ENCODE results near the gene NARF.
"Not testable (repeated sequence)": the region's sequence is repeated elsewhere in the genome, so short reads cannot be mapped to it uniquely, and the experiment has no call there.

DNA sequence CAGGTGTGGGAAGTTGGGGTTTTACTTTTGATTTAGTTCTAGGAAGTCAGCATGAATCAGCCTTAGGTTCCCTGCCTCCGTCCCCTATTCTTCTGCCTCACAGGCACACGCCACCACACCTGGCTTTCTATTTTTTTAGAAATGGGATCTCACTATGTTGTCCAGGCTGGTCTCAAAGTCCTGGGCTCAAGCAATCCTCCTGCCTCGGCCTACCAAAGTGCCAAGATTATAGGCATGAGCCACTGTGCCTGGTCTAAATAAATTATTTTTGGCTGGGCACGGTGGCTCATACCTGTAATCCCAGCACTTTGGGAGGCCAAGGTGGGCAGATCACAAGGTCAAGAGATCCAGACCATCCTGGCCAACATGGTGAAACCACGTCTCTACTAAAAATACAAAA lies 53.1 kb downstream of the NARF start:
- TF ChIP-seq, protein P1, sequence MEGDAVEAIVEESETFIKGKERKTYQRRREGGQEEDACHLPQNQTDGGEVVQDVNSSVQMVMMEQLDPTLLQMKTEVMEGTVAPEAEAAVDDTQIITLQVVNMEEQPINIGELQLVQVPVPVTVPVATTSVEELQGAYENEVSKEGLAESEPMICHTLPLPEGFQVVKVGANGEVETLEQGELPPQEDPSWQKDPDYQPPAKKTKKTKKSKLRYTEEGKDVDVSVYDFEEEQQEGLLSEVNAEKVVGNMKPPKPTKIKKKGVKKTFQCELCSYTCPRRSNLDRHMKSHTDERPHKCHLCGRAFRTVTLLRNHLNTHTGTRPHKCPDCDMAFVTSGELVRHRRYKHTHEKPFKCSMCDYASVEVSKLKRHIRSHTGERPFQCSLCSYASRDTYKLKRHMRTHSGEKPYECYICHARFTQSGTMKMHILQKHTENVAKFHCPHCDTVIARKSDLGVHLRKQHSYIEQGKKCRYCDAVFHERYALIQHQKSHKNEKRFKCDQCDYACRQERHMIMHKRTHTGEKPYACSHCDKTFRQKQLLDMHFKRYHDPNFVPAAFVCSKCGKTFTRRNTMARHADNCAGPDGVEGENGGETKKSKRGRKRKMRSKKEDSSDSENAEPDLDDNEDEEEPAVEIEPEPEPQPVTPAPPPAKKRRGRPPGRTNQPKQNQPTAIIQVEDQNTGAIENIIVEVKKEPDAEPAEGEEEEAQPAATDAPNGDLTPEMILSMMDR (IDR thresholded peaks at IDR 0.05; ENCODE audit: low read depth, low read length, poor library complexity, severe bottlenecking), result not testable (repeated sequence)
- not testable (repeated sequence) for TF ChIP-seq EZH2phosphoT487 (IDR thresholded peaks at IDR 0.05; ENCODE audit: borderline replicate concordance, low read length)

Data from DOHH2 (cell line).